Sigmoid colon (tissue), 4 donors: ENCODE measurements around the gene BRF1.

Source experiments
- POLR2A ChIP-seq, 2 donors: fragments of 450-650 bp; IDR thresholded peaks; one replicate each; pipeline ENCODE4 v1.6.1; 2016; ENCODE audit warnings: antibody characterized with exemption in 2 of 2, mild to moderate bottlenecking in 2 of 2, moderate library complexity in 2 of 2
- POLR2AphosphoS5 ChIP-seq, 4 donors: sonication (generic); formaldehyde crosslinking; IDR thresholded peaks; one replicate each; pipeline ENCODE4 v1.6.1; 2017; ENCODE audit warnings: antibody characterized with exemption in 4 of 4
- TF ChIP-seq, protein P1 (sequence below), 4 experiments: fragments of 450-650 bp in 3 of 4; fragments of 200-600 bp in 1 of 4; IDR thresholded peaks; one replicate each; pipeline ENCODE4 v1.5.1; 2016 to 2019; ENCODE audit warnings: antibody characterized with exemption in 4 of 4, mild to moderate bottlenecking in 3 of 4, moderate library complexity in 2 of 4

DNA sequence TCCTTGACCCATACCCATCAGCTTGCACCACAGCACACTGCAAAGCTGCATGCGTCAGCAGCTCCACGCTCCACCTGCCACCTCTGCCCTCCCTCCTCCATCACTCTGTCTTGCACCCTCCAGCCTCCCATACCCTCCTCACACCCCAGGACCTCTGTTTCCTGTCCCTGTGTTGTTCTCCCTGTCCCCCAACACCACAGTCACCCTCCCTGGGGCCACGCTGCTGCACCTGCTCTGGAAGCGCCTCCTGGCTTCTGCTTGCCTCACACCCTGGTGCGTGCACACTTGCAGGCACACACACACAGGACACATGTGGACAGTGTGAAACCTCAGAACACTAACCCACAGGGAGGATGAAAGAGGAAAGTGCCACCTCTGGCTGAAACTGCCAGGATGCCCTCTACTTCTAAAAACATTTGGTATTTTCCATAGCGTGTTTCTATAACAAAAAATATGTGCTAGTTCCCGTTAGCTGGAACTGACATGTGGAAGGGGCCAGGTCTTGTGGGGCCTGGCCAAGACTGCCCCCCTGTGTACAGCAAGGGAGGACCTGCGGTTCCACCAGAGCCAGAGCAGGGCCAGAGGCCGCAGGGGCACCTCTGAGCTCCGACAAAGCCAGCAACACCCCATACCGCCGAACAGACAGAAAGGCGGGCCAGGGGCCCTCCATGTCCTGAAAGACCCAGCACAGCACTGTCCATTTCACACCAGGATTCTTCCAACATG lies 10.0 kb downstream of the BRF1 start:
- TF ChIP-seq POLR2A (IDR thresholded peaks at IDR 0.05) (no peak), POLR2AphosphoS5 (IDR thresholded peaks at IDR 0.05) (no peak)
- TF ChIP-seq, protein P1, sequence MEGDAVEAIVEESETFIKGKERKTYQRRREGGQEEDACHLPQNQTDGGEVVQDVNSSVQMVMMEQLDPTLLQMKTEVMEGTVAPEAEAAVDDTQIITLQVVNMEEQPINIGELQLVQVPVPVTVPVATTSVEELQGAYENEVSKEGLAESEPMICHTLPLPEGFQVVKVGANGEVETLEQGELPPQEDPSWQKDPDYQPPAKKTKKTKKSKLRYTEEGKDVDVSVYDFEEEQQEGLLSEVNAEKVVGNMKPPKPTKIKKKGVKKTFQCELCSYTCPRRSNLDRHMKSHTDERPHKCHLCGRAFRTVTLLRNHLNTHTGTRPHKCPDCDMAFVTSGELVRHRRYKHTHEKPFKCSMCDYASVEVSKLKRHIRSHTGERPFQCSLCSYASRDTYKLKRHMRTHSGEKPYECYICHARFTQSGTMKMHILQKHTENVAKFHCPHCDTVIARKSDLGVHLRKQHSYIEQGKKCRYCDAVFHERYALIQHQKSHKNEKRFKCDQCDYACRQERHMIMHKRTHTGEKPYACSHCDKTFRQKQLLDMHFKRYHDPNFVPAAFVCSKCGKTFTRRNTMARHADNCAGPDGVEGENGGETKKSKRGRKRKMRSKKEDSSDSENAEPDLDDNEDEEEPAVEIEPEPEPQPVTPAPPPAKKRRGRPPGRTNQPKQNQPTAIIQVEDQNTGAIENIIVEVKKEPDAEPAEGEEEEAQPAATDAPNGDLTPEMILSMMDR (IDR thresholded peaks at IDR 0.05), result no peak
